Loucy (cell line): Measurements from ENCODE around the gene REL.

Experiments
- H2AFZ ChIP-seq: fragments of 200-600 bp; sonication (generic); 2 replicates; pipeline ENCODE4 v1.6.0; 2016; ENCODE audit warnings: antibody characterized with exemption, mild to moderate bottlenecking, low read length, moderate library complexity
- H3F3A ChIP-seq: fragments of 200-600 bp; 2 replicates; pipeline ENCODE4 v1.6.0; 2016; ENCODE audit warnings: antibody characterized with exemption, low read depth, mild to moderate bottlenecking
- H3K27me3 ChIP-seq: fragments of 200-600 bp; sonication (generic); 2 replicates; pipeline ENCODE4 v1.6.1; 2014; ENCODE audit warnings: low read length, mild to moderate bottlenecking; ENCODE audit not compliant: insufficient read depth, poor library complexity, severe bottlenecking
- H3K36me3 ChIP-seq: fragments of 200-600 bp; sonication (generic); 2 replicates; pipeline ENCODE4 v1.6.1; 2016; ENCODE audit warnings: low read length; ENCODE audit not compliant: insufficient read depth
- H3K4me1 ChIP-seq: fragments of 200-600 bp; sonication (generic); 2 replicates; pipeline ENCODE4 v1.5.1; 2014; ENCODE audit warnings: low read length, mild to moderate bottlenecking; ENCODE audit not compliant: insufficient read depth, poor library complexity, severe bottlenecking
- H3K4me2 ChIP-seq: fragments of 200-600 bp; sonication (generic); 2 replicates; pipeline ENCODE4 v1.6.0; 2014; ENCODE audit warnings: antibody characterized with exemption, low read length, low read depth, mild to moderate bottlenecking; ENCODE audit not compliant: poor library complexity, severe bottlenecking
- H3K4me3 ChIP-seq: fragments of 200-600 bp; sonication (generic); 2 replicates; pipeline ENCODE4 v1.5.1; 2014; ENCODE audit warnings: low read length, mild to moderate bottlenecking, mixed read lengths; ENCODE audit not compliant: poor library complexity, severe bottlenecking
- H3K79me2 ChIP-seq: fragments of 200-600 bp; sonication (generic); 2 replicates; pipeline ENCODE4 v1.6.1; 2014; ENCODE audit warnings: low read length; ENCODE audit not compliant: insufficient read depth
- H3K9ac ChIP-seq: fragments of 200-600 bp; sonication (generic); 2 replicates; pipeline ENCODE4 v1.6.0; 2014; ENCODE audit warnings: mild to moderate bottlenecking, low read depth, low read length, moderate library complexity; ENCODE audit not compliant: poor library complexity, severe bottlenecking
- H3K9me2 ChIP-seq: fragments of 200-600 bp; sonication (generic); replicated peaks from 2 replicates; pipeline ENCODE4 v1.6.1; 2016; ENCODE audit warnings: low read depth, low read length, mixed read lengths
- H3K9me3 ChIP-seq: fragments of 200-600 bp; sonication (generic); 2 replicates; pipeline ENCODE4 v1.6.1; 2014; ENCODE audit warnings: mild to moderate bottlenecking, antibody characterized with exemption, low read length, low read depth; ENCODE audit not compliant: insufficient read depth
- H4K20me1 ChIP-seq: fragments of 200-600 bp; sonication (generic); 2 replicates; pipeline ENCODE4 v1.6.0; 2014; ENCODE audit warnings: antibody characterized with exemption, low read length, mild to moderate bottlenecking; ENCODE audit not compliant: insufficient read depth, poor library complexity, severe bottlenecking
- CTCF ChIP-seq: fragments of 200-600 bp; sonication (generic); conservative IDR thresholded peaks from 2 replicates; pipeline ENCODE4 v1.5.1; 2014; ENCODE audit warnings: mild to moderate bottlenecking, antibody characterized with exemption, low read length
- EZH2phosphoT487 ChIP-seq: fragments of 200-600 bp; IDR thresholded peaks from 2 replicates; pipeline ENCODE4 v1.6.1; 2018; ENCODE audit warnings: antibody characterized with exemption, mild to moderate bottlenecking, moderate library complexity, borderline replicate concordance

The REL gene

GRCh38 chr2:60855989-60856669, 25.2 kb upstream of the REL start:
- Histone ChIP-seq H3F3A (no peaks in the 10 kb centered on the region), H3K9me3 (no peaks in the 10 kb centered on the region), H3K4me1 (peaks cover 17% of the 10 kb centered on the region), H2AFZ (peak overlapping the region; percentile 59; the same call in 1 of the 2 replicates), H3K79me2 (no peaks in the 10 kb centered on the region), H3K4me3 (no peak overlapping the region), H4K20me1 (no peaks in the 10 kb centered on the region), H3K9me2 (no peaks in the 10 kb centered on the region), H3K4me2 (no peak overlapping the region), H3K36me3 (no peaks in the 10 kb centered on the region), H3K27me3 (no peaks in the 10 kb centered on the region), H3K9ac (no peak overlapping the region)
- TF ChIP-seq CTCF = no peak
- no peak for TF ChIP-seq EZH2phosphoT487

DNA sequence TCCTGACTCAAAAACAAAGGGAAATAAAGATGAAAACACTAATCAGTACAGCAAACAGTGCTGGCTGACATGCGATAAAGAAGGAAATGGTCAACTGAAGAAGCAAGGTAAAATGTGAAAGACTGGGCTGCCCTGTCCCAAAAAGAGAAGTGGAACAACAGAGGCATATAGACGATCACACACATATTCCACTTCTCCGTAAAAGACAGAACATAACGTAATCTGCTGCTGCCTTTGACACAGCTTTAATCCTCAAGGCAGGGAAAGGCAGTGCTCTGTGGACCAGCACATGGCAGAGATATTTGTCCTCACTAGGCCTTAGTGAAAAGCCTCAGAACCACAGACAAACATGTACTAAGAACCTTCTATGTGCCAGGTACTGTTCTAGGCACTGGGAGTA, 24.3 kb upstream of the REL start:
- Histone ChIP-seq H3K27me3 (no peaks in the 10 kb centered on the region), H3K4me2 (no peak overlapping the region), H3K79me2 (no peaks in the 10 kb centered on the region), H3K9me3 (no peaks in the 10 kb centered on the region), H3K9ac (no peak overlapping the region), H3F3A (no peaks in the 10 kb centered on the region), H2AFZ (peak overlapping the region; percentile 59; the same call in 1 of the 2 replicates), H3K9me2 (no peaks in the 10 kb centered on the region), H3K4me3 (no peak overlapping the region), H4K20me1 (no peaks in the 10 kb centered on the region), H3K4me1 (peaks cover 17% of the 10 kb centered on the region), H3K36me3 (no peaks in the 10 kb centered on the region)
- TF ChIP-seq CTCF = no peak
- TF ChIP-seq EZH2phosphoT487 = no peak

DNA sequence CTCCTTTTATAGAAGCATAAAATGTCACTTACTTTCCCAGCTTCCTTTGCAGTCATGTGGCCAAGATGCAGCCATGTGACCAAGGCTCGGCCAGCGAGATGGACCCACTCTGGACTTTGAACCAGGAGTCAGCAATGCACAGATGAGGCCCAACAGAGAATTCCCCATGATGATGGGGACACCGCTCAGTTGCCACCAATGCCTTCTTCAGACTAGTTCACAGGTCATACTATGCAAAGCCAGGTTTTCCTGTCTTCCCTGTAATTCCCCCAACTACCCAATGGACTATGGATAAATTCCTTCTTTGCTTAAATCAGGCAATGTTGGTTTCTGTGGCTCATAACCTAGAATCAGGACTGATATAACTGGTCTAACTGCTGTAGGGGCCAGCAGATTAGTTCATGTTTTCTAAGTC, 22.5 kb upstream of the REL start:
- peaks cover 22% of the 10 kb centered on the region for H3K4me1 ChIP-seq
- H3K9me3 ChIP-seq = no peaks in the 10 kb centered on the region
- no peak overlapping the region for H3K9ac ChIP-seq
- H3K27me3 ChIP-seq = no peaks in the 10 kb centered on the region
- no peaks in the 10 kb centered on the region for H4K20me1 ChIP-seq
- H3K79me2 ChIP-seq = no peaks in the 10 kb centered on the region
- no peak overlapping the region for H3K4me3 ChIP-seq
- H3K9me2 ChIP-seq = no peaks in the 10 kb centered on the region
- H2AFZ ChIP-seq = no peak overlapping the region
- no peaks in the 10 kb centered on the region for H3K36me3 ChIP-seq
- H3K4me2 ChIP-seq = no peak overlapping the region
- TF ChIP-seq EZH2phosphoT487 (no peak), CTCF (no peak)
- H3F3A ChIP-seq = no peaks in the 10 kb centered on the region
